GM10266 (cell line): Measurements from ENCODE around the gene FAM174A.
A peak's percentile ranks its signal among the peaks of the same experiment; 100 is the strongest.

Source experiments
- DNase-seq: peaks from one replicate; pipeline ENCODE4 v3.0.0; 2012; ENCODE audit errors: extremely low spot score
- TF ChIP-seq, protein P1 (sequence below): IDR thresholded peaks from 2 replicates; pipeline ENCODE4 v1.5.1; 2012; ENCODE audit warnings: mild to moderate bottlenecking, low read depth; ENCODE audit not compliant: control insufficient read depth, insufficient read depth; ENCODE audit errors: missing control alignments

The FAM174A gene

DNA sequence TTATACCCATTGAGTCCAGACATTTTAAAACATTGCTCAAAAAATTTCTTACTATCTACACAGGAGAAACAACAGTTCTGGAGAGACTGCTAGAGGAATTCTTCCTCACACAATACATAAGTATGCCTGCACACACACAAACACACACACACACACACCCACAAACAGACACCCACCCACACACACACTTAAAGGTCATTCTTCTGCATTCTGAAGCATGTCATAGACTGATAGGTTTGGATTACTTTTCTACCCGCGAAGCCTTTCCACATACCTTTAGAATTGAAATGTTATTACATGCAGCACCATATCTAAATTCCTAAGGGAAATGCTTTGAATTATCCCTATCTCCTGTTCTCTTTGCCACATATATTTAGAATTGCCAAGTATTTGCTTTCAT, 80.2 kb downstream of the FAM174A start:
- TF ChIP-seq, protein P1, sequence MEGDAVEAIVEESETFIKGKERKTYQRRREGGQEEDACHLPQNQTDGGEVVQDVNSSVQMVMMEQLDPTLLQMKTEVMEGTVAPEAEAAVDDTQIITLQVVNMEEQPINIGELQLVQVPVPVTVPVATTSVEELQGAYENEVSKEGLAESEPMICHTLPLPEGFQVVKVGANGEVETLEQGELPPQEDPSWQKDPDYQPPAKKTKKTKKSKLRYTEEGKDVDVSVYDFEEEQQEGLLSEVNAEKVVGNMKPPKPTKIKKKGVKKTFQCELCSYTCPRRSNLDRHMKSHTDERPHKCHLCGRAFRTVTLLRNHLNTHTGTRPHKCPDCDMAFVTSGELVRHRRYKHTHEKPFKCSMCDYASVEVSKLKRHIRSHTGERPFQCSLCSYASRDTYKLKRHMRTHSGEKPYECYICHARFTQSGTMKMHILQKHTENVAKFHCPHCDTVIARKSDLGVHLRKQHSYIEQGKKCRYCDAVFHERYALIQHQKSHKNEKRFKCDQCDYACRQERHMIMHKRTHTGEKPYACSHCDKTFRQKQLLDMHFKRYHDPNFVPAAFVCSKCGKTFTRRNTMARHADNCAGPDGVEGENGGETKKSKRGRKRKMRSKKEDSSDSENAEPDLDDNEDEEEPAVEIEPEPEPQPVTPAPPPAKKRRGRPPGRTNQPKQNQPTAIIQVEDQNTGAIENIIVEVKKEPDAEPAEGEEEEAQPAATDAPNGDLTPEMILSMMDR, result no peak
- DNase-seq, result no peak

DNA sequence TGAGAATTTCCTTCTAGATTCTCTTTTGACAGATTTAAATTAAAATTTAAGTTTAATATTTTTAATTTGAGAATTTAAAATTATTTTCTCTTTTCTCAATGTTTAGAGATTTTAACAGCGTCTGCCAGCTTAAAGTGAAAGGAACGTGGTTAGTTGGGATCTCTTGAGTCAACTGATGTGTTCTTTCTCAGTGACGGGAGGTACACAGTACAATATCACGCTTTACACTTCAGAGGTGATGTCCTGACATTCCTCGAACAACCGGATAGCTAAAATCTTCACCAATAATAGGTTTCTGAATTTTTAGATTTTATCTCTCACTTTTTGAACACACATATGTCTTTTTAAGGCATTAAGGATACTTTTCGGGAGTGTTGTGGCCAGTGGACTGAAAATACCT, 81.1 kb downstream of the FAM174A start:
- DNase-seq, result no peak

DNA sequence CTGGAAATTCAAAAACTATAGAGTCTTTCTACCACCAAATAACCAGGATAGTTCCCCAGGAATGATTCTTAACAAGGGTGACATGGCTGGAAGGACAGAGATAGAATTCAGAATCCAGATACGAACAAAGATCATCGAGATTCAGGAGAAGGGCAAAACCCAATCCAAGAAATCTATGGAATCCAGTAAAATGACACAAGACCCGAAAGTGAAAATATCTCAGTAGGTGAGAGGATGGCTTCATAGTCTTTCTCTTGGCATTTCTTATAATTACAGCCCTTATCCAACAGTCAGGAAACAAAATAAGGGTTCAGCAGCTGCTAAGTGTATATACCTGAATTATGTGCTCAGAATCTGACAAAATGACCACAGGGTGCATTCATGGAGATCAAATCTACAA, 81.8 kb downstream of the FAM174A start:
- TF ChIP-seq, protein P1, result no peak
- DNase-seq, result no peak

More for the DNA sequence above, 81.1 kb downstream of the FAM174A start:
- TF ChIP-seq, protein P1, result no peak

DNA sequence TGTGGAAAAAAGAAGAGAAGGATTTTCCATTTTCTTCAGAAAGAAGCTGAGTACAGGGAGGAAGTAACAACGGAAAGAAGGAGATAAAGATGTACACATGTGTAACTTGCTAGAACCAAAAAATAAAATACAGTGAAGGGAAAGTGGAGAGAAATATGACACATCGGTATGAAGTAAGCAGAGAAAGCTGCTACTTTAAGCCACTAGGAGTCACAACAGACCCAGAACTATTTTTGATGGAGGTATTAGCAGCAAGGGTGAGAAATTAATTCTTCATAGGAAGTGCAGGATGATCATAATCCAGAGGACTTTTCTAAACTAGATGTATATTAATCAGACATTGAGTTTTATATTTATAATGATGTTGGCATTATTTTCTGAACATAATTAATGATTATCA, 88.5 kb downstream of the FAM174A start:
- DNase-seq, result no peak
- TF ChIP-seq, protein P1, result peak; percentile 62

DNA sequence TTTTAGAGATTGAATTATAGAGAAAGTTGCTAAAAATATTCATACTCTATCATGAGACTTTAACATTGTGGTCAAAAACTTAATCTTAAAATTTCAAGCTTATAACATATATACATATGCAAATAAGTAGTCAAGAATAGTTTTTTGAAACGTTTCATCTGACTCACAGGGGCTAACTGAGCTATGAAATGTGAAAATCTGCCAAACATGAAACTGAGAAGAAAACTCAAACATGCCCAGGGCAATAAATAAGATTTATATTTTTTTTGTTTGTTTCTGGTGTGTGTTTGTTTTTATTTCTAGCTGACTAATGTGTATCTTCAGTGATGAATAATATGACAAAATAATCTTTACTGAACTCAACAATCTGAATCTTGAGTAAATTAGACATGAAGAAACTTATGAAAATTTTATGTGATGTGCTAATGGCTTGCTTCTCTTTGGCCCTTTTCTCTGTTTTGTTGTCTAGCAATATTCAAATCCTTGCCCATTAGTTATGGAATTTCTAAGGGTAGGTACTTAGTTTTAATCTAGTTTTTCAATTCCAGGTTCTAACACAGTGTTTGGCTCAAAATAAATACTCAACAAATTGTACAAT, 99.9 kb downstream of the FAM174A start:
- TF ChIP-seq, protein P1, result no peak
- DNase-seq, result no peak
